NCI-H2081 treated with DMSO at 0.1 percent for 48 hours (cell line): ENCODE results near the gene EPB41L2.
"Not testable (repeated sequence)": the region's sequence is repeated elsewhere in the genome, so short reads cannot be mapped to it uniquely, and the experiment has no call there.

Experiments
- DNase-seq: peaks from one replicate; lab custom pipeline; 2025; lab: John Stamatoyannopoulos, UW

EPB41L2 gene

DNA sequence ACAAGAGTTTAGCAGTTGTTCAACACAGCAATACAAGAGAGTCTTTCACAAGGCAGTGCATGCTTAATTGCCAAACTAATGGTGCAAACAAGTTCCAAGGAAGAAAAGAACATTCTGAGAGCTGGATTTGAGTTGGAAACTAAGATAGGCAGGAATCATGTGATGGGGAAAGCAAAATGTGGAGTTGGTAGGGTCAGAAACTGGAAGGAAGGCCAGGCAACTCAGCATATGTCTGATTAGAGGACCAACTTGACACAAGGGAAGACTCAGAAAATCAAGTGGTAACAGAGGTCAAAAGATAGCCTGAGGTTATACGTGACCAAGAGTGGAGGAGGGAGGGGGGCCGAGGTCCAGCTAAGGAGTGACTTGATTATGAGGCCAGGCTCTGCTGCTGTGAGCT is 118.6 kb downstream of the EPB41L2 start:
- DNase-seq = no peak

DNA sequence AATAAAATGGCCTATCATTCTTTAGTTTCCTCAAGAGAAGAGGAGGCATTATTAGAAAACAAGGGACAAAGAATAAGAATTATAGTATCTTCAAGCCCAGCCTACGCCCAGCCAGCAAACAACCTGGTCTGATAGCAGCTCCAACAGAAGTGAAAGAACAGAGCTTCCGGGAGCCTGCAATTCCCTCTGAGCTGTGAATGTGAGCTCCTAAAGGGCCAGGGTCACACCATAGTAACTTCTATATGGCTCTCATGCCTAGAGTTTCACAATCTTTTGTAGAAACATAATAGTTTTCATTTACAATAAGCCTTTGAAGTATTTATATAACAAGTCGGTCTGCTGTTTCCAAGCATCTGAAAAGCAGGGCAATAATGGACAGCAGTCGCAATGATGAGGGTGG is 119.3 kb downstream of the EPB41L2 start:
- DNase-seq = no peak

GRCh38 chr6:130942752-130943151 is 120.3 kb downstream of the EPB41L2 start:
- DNase-seq = not testable (repeated sequence)

- no peak for DNase-seq
Observed at GRCh38 chr6:130937942-130938604, 125.0 kb downstream of the EPB41L2 start.

- DNase-seq = no peak
Observed at GRCh38 chr6:130936933-130937332, 126.1 kb downstream of the EPB41L2 start.

GRCh38 chr6:130935978-130936377 is 127.1 kb downstream of the EPB41L2 start:
- no peak for DNase-seq

DNA sequence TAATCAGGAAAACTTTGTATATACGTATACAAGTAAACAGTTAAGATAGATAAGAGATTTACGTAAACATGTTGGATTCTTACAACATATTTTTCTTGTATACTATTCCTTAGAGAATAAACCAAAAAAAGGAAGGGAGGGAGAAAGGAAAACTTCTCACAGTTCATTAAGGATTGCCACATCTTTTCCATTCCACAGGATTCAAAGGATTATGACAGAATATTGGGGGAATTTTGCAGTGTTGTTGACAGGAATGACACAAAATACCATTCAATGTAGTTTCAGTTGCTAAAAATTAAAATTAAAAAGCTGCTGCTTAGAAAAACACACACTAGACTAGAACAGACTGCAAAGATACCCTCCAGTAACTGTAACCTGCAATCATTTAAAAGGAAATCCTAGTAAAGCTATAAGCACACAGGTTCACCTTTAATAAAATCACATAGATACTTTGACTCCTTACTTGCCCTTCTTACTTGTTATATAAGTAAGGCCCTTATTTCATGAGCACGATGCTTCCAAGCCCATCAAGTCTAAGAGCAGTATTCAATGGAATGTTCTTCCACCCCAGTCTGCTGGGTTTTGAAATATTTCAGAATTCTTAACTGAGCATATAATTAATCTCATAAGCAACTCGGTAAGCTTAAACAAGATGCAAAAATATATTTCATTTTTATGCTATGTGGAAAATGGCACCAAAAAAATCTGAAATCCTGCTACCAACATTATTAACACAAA is 128.0 kb downstream of the EPB41L2 start:
- DNase-seq = no peak

- DNase-seq = no peak
Observed at GRCh38 chr6:130933712-130934200, 129.3 kb downstream of the EPB41L2 start.

DNA sequence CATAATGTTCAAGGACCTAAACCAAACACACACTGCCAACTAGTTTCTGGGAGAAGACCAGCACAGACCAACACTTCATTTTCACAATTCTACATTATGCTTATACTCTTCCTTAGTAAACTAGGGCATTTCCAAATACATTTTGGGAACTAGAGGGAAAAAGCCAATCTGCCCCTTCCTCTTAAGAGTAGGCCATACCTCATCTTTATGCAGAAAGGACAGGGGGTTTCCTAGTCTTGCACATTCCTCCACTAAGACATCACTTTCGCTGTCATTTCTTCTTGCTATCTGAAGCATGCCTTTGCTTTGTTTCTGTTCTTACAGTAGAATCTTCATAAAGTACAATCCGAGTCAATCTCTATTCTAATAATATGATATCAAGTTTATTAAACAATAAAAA is 130.1 kb downstream of the EPB41L2 start:
- DNase-seq = no peak

DNA sequence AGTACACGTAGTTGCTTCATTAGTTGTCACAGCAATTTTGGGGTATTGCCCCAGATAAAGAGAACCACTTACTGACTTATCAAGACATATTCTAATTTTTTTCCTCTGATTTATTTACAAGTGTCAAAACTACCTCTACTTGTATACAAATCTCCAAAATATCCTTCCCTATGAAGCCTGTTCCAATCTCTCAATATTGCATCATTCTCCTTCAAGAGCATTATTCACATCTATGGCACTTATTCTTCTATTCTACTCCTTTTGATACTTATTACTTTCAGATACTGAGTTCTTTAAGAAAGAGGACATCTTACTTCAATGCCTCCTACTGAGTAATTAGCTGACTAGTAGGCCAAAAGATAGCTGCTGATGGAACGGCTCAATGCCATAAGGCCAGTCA is 130.6 kb downstream of the EPB41L2 start:
- no peak for DNase-seq

- no peak for DNase-seq
Observed at GRCh38 chr6:130931683-130932082, 131.4 kb downstream of the EPB41L2 start.

DNA sequence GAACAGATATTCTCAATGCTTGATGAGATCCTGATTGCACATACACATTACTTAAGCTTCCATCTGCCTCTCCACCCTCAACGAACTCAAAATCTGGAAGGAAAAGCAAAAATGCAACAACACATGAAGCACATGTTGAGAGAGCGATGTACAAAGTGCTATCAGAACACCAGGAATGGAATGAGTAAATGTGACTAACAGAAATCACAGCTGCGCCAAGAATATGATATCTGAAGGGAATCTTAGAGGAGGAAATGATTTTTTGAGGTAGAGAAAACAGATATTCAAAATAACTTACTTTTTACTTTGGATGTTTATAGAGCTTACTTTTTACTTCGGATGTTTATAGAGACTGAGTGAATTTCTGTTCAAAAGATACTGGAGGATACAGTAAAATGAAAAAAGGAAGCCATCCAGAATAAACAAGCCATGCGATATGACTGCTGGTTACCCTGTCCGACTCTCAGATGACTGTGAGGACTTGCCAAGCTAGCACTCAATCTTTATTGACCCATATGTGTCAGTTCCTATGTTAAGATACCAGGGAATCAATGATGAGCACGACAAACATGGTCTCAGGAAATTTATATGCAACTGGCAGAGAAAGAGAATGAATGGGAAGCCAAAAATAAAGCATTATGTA is 133.9 kb downstream of the EPB41L2 start:
- DNase-seq = no peak

- no peak for DNase-seq
Observed at GRCh38 chr6:130928158-130928912, 134.7 kb downstream of the EPB41L2 start.

- DNase-seq = no peak
Observed at GRCh38 chr6:130927305-130927704, 135.7 kb downstream of the EPB41L2 start.

GRCh38 chr6:130923350-130923749 is 139.7 kb downstream of the EPB41L2 start:
- no peak for DNase-seq

DNA sequence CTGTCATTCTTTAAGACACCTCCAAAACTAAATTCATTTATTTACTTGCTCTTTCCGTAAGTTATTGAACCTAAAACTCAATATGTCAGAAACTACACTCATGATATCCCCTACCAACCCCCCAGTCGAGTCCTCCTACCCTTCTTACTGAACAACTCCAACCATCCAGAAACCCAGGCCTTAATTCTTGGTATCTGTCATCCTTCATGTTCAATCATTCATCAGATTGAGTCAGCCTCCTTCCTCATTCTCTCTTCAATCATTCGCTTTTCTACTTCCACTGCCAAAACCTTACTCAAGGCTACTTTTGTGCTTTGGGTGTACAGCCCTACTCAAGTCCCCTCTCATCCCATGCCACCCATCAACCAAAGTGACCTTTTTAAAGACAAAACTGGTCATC is 140.1 kb downstream of the EPB41L2 start:
- DNase-seq = no peak

DNA sequence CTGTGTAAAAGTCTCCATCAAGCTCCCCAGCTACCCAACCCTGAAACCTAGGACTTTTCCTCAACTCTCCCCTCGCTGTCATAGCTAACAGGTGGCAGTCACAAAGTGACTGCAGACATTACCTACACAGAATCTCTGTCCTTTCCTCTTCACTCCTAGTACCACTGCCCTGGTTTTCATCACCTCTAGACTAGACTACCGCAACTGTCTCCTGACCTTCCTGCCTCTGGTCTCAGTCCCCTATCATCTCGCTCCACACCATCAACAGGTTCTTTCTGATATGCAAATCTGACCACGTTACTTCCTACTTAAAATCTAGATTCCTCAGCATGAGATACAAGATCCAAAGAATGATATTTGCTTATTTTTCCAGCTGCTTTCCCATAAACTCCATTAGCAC is 142.1 kb downstream of the EPB41L2 start:
- DNase-seq = no peak

DNA sequence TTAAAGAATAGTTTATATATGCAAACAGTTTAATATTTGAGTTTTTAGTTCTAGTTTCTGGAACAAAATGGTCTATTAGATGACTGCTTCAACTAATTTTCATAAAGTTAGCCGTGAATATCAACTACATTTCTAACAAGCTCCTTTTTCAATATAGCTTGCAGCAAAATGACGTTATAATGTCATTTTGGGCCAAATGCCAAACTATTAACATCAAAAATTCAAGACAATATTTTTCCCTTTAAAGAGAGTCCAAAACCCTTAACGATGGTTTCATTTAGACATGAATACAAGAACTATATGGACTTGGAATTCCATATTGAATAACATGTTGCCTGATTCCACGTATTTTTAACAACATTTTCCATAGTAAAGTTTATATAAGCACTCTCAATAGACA is 144.9 kb downstream of the EPB41L2 start:
- DNase-seq = no peak

DNA sequence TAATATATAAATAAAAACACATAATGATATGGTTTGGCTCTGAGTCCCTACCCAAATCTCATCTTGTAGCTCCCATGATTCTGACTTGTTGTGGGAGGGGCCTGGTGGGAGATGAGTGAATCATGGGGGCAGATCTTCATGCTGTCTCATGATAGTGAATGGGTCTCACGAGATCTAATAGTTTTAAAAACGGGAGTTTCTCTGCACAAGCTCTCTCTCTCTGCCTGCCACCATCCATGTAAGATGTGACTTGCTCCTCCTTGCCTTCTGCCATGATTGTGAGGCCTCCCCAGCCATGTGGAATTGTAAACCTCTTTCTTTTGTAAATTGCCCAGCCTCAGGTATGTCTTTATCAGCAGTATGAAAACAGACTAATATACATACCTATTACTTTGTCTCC is 147.4 kb downstream of the EPB41L2 start:
- not testable (repeated sequence) for DNase-seq

DNA sequence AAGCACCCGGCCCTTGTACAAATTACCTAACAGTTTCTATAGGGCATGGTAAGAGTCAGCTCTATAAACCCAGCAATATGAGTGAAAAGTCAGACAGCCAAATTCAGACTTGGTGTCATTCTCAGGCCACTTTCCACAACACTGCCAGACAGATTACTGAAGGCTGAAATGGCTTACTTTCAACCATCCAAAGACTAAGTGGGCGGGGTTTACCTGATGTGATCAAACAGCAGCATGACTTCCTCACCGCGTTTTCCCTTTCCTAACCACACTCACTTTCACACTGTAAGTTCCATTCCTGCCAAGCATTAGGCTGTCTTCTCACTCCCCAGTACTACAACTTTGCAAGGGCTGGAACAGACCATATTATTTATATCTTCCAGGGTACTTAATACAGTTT is 149.9 kb downstream of the EPB41L2 start:
- DNase-seq = no peak

DNA sequence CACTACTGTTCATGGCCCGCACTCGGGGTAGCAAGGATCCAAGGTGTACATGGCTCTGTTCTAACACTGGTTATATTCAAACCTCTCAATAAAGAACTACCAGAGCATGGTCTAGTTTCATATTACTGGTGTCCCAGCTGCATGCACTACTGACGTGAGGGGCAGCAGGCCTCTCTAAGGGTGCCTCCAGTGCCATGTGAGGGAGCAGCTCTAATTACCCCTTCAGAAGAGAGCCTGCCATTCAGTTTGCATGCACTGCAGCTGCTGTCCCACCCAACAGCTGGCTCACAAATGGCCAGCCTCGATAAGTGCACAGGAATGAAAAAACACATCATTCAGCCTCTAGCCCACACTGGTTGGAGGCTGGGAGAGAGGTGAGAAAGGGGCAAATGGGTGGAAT is 150.6 kb downstream of the EPB41L2 start:
- DNase-seq = no peak

- no peak for DNase-seq
Observed at GRCh38 chr6:130908958-130909357, 154.1 kb downstream of the EPB41L2 start.
